Osteoblast (primary cell): ENCODE measurements around the gene NPIPA1. TPM values are rescaled to one million over a fixed set of nuclear protein-coding genes. Genes with fewer than 3 reads are reported as not detected.
"Not testable (repeated sequence)": the region's sequence is repeated elsewhere in the genome, so short reads cannot be mapped to it uniquely, and the experiment has no call there.

Experiments
- DNase-seq: peaks from one replicate; pipeline ENCODE4 v3.0.0; 2011; ENCODE audit warnings: low spot score, mixed read lengths; ENCODE audit not compliant: insufficient read length; ENCODE audit errors: missing footprints
- H2AFZ ChIP-seq: 2 replicates; pipeline ENCODE4 v1.6.0; 2011; ENCODE audit warnings: mild to moderate bottlenecking, low read length
- H3K27ac ChIP-seq: 2 replicates; pipeline ENCODE4 v1.5.1; 2011; ENCODE audit warnings: mild to moderate bottlenecking, low read depth, low read length, moderate library complexity
- H3K27me3 ChIP-seq: 2 replicates; pipeline ENCODE4 v1.6.0; 2012; ENCODE audit warnings: mild to moderate bottlenecking, control low read depth, inconsistent platforms, low read length, moderate library complexity; ENCODE audit not compliant: insufficient read depth
- H3K36me3 ChIP-seq: 2 replicates; pipeline ENCODE4 v1.5.1; 2011; ENCODE audit warnings: mild to moderate bottlenecking, low read length, control low read depth, moderate library complexity; ENCODE audit not compliant: insufficient read depth
- H3K4me1 ChIP-seq: 2 replicates; pipeline ENCODE4 v1.5.1; 2011; ENCODE audit warnings: mild to moderate bottlenecking, low read length, control low read depth, moderate library complexity; ENCODE audit not compliant: insufficient read depth
- H3K4me2 ChIP-seq: 2 replicates; pipeline ENCODE4 v1.6.0; 2011; ENCODE audit warnings: mild to moderate bottlenecking, low read length; ENCODE audit not compliant: insufficient read depth
- H3K4me3 ChIP-seq: fragments of 200-600 bp; sonication (generic); 3 replicates; pipeline ENCODE4 v1.5.1; 2012; ENCODE audit warnings: mild to moderate bottlenecking, low read length, inconsistent platforms; ENCODE audit not compliant: insufficient read depth
- H3K79me2 ChIP-seq: 2 replicates; pipeline ENCODE4 v1.6.0; 2012; ENCODE audit warnings: mild to moderate bottlenecking, low read length, control low read depth, inconsistent platforms; ENCODE audit not compliant: insufficient read depth
- H3K9me3 ChIP-seq: 2 replicates; pipeline ENCODE4 v1.5.1; 2011; ENCODE audit warnings: low read depth, low read length, control low read depth
- H4K20me1 ChIP-seq: 2 replicates; pipeline ENCODE4 v1.6.0; 2012; ENCODE audit warnings: mild to moderate bottlenecking, low read length, control low read depth; ENCODE audit not compliant: insufficient read depth
- total RNA-seq: library from RNA; depleted of rRNA; stranded (reverse); fragments of >200 nt; gene quantifications from 2 replicates; pipeline ENCODE4 v1.2.3, GENCODE V29; 2012

The NPIPA1 gene
- total RNA-seq, 1 donor: 52.1 TPM

DNA sequence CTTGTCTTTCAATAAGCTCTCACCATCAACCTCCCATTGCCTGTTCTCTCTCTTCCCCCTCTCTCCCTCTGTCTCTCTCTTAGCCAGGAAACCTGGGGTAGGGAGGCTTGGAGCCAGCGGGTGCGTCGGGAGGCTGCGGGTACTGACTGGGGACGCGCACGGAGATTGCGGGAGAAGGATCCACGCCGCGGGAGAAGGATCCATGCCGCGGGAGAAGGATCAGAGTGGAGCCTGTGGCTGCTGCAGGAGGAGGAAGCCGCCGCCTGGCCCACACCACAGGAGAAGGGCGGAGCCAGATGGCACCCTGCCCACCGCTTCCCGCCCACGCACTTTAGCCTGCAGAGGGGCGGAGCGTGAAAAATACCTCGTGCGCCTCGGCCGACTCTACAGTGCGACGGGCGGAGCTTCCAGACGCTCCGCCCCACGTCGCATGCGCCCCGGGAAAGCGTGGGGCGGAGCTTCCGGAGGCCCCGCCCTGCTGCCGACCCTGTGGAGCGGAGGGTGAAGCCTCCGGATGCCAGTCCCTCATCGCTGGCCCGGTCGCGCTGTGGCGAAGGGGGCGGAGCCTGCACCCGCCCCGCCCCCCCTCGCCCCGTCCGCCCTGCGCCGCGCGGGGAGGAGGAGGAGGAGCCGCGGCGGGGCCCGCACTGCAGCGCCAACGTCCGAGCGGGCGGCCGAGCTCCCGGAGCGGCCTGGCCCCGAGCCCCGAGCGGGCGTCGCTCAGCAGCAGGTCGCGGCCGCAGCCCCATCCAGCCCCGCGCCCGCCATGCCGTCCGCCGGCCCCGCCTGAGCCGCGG is 26.2 kb upstream of the NPIPA1 start:
- not testable (repeated sequence) for H3K4me2 ChIP-seq, H3K4me3 ChIP-seq, DNase-seq, H3K4me1 ChIP-seq, H3K36me3 ChIP-seq, H3K79me2 ChIP-seq, H3K9me3 ChIP-seq, H2AFZ ChIP-seq, H3K27me3 ChIP-seq, H4K20me1 ChIP-seq, H3K27ac ChIP-seq

DNA sequence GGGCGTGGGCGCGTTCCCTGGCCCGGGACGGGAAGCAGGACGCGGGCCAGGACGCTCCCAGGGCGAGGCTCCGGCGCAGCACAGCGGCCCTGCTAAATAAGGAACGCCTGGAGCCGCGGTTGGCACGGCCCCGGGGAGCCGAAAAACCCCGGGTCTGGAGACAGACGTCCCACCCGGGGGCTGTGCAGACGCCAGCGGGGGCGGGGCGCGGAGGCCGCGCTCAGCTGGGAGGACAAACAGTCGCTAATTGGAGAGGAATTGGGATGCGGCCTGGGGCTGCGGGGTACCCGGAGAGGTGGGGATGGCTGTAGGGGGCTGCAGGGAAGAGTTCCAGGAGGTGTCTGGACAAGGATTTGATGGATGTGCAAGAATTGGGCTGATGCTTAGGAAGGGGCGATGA is 25.3 kb upstream of the NPIPA1 start:
- not testable (repeated sequence) for H2AFZ ChIP-seq, H3K4me1 ChIP-seq, H3K27me3 ChIP-seq, H3K79me2 ChIP-seq, H3K9me3 ChIP-seq, H3K4me2 ChIP-seq, DNase-seq, H4K20me1 ChIP-seq, H3K27ac ChIP-seq, H3K36me3 ChIP-seq
- peak overlapping the region; percentile 39 for H3K4me3 ChIP-seq

DNA sequence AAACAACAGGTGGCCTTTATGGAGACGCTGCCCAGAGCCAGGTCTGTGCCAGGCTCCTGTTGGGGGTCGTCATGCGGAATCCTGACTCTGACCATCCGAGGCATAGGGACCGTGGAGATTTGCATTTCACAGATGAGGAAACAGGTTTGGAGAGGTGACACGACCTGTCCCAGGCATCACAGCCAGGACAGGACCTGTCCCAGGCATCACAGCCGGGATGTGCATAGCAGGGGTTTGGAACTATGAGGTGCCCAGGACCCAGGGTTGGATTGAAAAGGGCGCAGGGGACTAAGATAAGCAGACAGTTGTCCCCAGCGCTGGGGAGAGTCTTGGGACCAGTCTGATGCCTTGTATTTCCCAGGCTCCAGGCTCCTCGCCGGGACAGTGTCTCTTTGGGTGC is 24.7 kb upstream of the NPIPA1 start:
- H3K27me3 ChIP-seq, H3K4me1 ChIP-seq, H3K36me3 ChIP-seq, H3K4me3 ChIP-seq, H4K20me1 ChIP-seq, H2AFZ ChIP-seq, H3K79me2 ChIP-seq, H3K27ac ChIP-seq, DNase-seq, H3K9me3 ChIP-seq, H3K4me2 ChIP-seq: not testable (repeated sequence)

DNA sequence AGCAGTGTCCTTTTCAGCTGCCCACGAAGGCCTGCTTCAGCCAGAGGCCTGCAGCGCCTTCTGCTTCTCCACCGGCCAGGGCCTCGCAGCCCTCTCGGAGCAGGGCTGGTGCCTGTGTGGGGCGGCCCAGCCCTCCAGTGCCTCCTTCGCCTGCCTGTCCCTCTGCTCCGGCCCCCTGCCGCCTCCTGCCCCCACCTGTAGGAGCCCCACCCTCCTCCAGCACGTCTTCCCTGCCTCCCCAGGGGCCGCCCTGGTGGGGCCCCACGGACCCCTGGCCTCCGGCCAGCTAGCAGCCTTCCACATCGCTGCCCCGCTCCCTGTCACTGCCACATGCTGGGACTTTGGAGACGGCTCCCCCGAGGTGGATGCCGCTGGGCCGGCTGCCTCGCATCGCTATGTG is 18.7 kb upstream of the NPIPA1 start:
- not testable (repeated sequence) for H3K27me3 ChIP-seq, H4K20me1 ChIP-seq, H3K9me3 ChIP-seq, H3K36me3 ChIP-seq, H3K4me2 ChIP-seq, H3K4me3 ChIP-seq, H3K4me1 ChIP-seq, H3K79me2 ChIP-seq, H2AFZ ChIP-seq, H3K27ac ChIP-seq
- peak; percentile 5 for DNase-seq

DNA sequence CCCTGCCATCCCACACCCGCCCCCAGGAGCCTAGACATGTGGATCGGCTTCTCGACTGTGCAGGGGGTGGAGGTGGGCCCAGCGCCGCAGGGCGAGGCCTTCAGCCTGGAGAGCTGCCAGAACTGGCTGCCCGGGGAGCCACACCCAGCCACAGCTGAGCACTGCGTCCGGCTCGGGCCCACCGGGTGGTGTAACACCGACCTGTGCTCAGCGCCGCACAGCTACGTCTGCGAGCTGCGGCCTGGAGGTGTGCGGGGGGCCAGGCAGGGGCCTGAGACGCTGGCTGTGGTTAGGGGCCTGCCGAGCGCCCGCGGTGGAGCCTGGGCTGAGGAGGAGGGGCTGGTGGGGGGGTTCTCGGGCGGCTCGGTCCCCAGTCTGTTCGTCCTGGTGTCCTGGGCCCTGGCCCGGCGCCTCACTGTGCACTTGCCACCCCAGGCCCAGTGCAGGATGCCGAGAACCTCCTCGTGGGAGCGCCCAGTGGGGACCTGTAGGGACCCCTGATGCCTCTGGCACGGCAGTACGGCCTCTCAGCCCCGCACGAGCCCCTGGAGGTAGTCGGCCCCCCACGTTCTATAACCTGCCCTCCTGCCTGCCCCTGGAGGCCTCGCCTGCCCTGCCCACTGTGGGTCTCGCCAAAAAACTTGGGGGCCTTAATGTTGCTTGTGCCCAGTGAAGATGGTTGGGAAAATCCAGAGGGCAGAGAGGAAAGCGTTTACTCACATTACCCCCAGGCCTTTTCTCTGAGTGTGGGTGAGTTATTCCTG is 17.2 kb upstream of the NPIPA1 start:
- not testable (repeated sequence) for H4K20me1 ChIP-seq, H3K4me2 ChIP-seq, H3K4me3 ChIP-seq, H3K9me3 ChIP-seq, H2AFZ ChIP-seq, H3K36me3 ChIP-seq, H3K4me1 ChIP-seq, DNase-seq, H3K27ac ChIP-seq, H3K79me2 ChIP-seq, H3K27me3 ChIP-seq

DNA sequence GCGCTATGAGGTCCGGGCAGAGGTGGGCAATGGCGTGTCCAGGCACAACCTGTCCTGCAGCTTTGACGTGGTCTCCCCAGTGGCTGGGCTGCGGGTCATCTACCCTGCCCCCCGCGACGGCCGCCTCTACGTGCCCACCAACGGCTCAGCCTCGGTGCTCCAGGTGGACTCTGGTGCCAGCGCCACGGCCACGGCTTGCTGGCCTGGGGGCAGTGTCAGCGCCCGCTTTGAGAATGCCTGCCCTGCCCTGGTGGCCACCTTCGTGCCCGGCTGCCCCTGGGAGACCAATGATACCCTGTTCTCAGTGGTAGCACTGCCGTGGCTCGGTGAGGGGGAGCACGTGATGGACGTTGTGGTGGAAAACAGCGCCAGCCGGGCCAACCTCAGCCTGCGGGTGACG is 15.0 kb upstream of the NPIPA1 start:
- H3K79me2 ChIP-seq: not testable (repeated sequence)

DNA sequence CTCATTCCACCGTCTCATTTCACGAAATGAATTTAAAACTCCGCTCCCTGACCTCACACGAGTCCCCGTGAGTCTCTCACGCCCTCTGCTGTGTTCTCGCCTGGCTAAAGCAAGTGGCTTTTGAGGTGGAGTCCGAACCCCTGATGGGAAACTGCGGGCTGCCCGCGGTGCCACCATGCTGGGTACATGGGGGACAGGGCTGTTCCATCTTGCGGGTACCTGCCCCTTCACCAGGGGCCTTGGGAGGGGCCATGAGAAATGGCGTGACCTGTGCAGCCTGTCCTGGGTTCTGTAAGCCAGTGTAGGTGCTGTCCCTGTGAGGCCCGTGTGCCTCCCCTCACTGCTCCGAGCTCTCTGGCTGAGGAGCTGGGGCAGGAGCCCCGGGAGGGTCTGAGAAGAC is 14.3 kb upstream of the NPIPA1 start:
- H3K36me3 ChIP-seq, H2AFZ ChIP-seq, H3K4me2 ChIP-seq, H3K27ac ChIP-seq, H3K27me3 ChIP-seq, H3K4me1 ChIP-seq, H3K9me3 ChIP-seq, H3K79me2 ChIP-seq, H3K4me3 ChIP-seq, H4K20me1 ChIP-seq, DNase-seq: not testable (repeated sequence)

More for the DNA sequence above, 15.0 kb upstream of the NPIPA1 start:
- H3K4me2 ChIP-seq, H3K9me3 ChIP-seq, H3K36me3 ChIP-seq, H3K4me3 ChIP-seq, H3K27ac ChIP-seq, H3K27me3 ChIP-seq, H2AFZ ChIP-seq, H4K20me1 ChIP-seq, DNase-seq, H3K4me1 ChIP-seq: not testable (repeated sequence)

DNA sequence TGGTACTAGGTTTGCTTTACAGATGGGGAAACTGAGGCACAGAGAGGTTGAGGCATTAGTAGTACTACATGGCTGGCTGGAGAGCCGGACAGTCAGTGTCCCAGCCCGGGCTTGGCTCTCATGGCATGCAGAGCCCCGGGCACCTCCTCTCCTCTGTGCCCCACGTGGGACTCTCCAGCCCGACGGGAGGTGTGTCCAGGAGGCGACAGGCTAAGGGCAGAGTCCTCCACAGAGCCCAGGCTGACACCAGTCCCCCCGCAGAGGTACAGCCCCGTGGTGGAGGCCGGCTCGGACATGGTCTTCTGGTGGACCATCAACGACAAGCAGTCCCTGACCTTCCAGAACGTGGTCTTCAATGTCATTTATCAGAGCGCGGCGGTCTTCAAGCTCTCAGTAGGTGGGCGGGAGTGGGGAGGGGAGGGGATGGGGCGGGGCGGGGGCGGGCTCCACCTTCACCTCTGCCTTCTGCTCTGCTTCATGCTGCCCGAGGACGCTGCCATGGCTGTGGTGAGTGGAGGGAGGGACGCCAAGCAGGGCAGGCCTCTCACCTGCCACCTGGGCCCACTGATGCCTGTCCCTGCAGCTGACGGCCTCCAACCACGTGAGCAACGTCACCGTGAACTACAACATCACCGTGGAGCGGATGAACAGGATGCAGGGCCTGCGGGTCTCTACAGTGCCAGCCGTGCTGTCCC is 13.7 kb upstream of the NPIPA1 start:
- H3K36me3 ChIP-seq, H3K4me1 ChIP-seq, H4K20me1 ChIP-seq, H3K9me3 ChIP-seq, H3K4me3 ChIP-seq, DNase-seq, H2AFZ ChIP-seq, H3K27ac ChIP-seq, H3K4me2 ChIP-seq, H3K27me3 ChIP-seq, H3K79me2 ChIP-seq: not testable (repeated sequence)
